ENCODE measurements around the gene SLC16A12. TPM values are rescaled to one million over a fixed set of nuclear protein-coding genes. Genes with fewer than 3 reads are reported as not detected.

SLC16A12 gene
- total and polyA plus RNA-seq, 2 of the 13 experiments (the other 11 are each of a cell fraction or from before 2014, with no cell fraction given): 0.02 TPM; not detected in 1

GRCh38 chr10:89469517-89469916, 65.9 kb downstream of the SLC16A12 start:
- Histone ChIP-seq H2AFZ (ENCODE audit: low read length) (no peak overlapping the region), H3K27ac (ENCODE audit: extremely low read length, insufficient read depth, low read length) (no peak overlapping the region), H3K27me3 (ENCODE audit: control insufficient read depth in 1 of 2, insufficient read depth in 2 of 2, low read length in 2 of 2) (no peaks in the 10 kb centered on the region; a peak in 1 of 5 replicates), H3K9me3 (ENCODE audit: low read length) (no peaks in the 10 kb centered on the region), H3K4me3 (replicated peaks in 1 of 3; ENCODE audit: insufficient read depth in 1 of 3, low read depth in 2 of 3, low read length in 3 of 3) (no peak overlapping the region), H3K36me3 (replicated peaks in 1 of 2; ENCODE audit: control insufficient read depth in 1 of 2, insufficient read depth in 2 of 2, low read length in 2 of 2) (no peaks in the 10 kb centered on the region), H4K20me1 (ENCODE audit: insufficient read depth, low read length) (no peaks in the 10 kb centered on the region), H3K9ac (ENCODE audit: insufficient read depth, low read depth, low read length) (no peak overlapping the region), H3K79me2 (ENCODE audit: insufficient read depth, low read length) (no peaks in the 10 kb centered on the region), H3K4me2 (ENCODE audit: low read depth, low read length) (no peak overlapping the region), H3K4me1 (ENCODE audit: insufficient read depth, low read length) (peaks cover 36% of the 10 kb centered on the region)
- FAIRE-seq (no peak), DNase-seq (ENCODE audit: low spot score) (no peak), ATAC-seq (no peak)
- CTCF ChIA-PET (ENCODE audit: low intra/inter-chr PET ratio, low total read pairs): no interaction called here
- BruUV-seq (replicated peaks): no TSS peak
- intact Hi-C loops (cut with micrococcal nuclease; ENCODE audit: unreplicated experiment) (no loop called here), in situ Hi-C loops (cut with HindIII; ENCODE audit: extremely low pct_ligation_motif_present, low pct_unique_long_range_greater_than_20kb) (no loop called here)
- POLR2A ChIA-PET: no interaction called here
- TF ChIP-seq ZNF747 (CRISPR knock-in tag; IDR thresholded peaks at IDR 0.05; ENCODE audit: borderline replicate concordance) (no peak), SKI (IDR thresholded peaks at IDR 0.05; ENCODE audit: partially characterized antibody) (no peak), TEF (CRISPR knock-in tag; IDR thresholded peaks at IDR 0.05) (no peak), TOE1 (CRISPR knock-in tag; IDR thresholded peaks at IDR 0.05) (no peak)

GRCh38 chr10:89468191-89468965, 67.0 kb downstream of the SLC16A12 start:
- no peak overlapping the region for H3K27ac ChIP-seq (ENCODE audit: extremely low read length, insufficient read depth, low read length)
- in situ Hi-C loops (cut with HindIII; ENCODE audit: extremely low pct_ligation_motif_present, low pct_unique_long_range_greater_than_20kb) (no loop called here), intact Hi-C loops (cut with micrococcal nuclease; ENCODE audit: unreplicated experiment) (no loop called here)
- BruUV-seq (replicated peaks): no TSS peak
- no peaks in the 10 kb centered on the region for H3K9me3 ChIP-seq (ENCODE audit: low read length)
- H3K27me3 ChIP-seq (ENCODE audit: control insufficient read depth in 1 of 2, insufficient read depth in 2 of 2, low read length in 2 of 2): no peaks in the 10 kb centered on the region; a peak in 1 of 5 replicates
- ATAC-seq: no peak
- H3K4me1 ChIP-seq (ENCODE audit: insufficient read depth, low read length): peaks cover 25% of the 10 kb centered on the region
- TF ChIP-seq SATB2 (CRISPR knock-in tag; IDR thresholded peaks at IDR 0.05): no peak
- TF ChIP-seq MBNL3 (CRISPR knock-in tag; conservative IDR thresholded peaks at IDR 0.05): no peak
- TF ChIP-seq NR3C1 (CRISPR knock-in tag; IDR thresholded peaks at IDR 0.05): no peak
- no peak for TF ChIP-seq ZBTB8A (CRISPR knock-in tag; IDR thresholded peaks at IDR 0.05; ENCODE audit: borderline replicate concordance, low read depth)
- no peak for TF ChIP-seq FLYWCH1 (CRISPR knock-in tag; IDR thresholded peaks at IDR 0.05)
- TF ChIP-seq SP1 (IDR thresholded peaks at IDR 0.05): no peak
- no peak for TF ChIP-seq SP1 (CRISPR knock-in tag; IDR thresholded peaks at IDR 0.05)
- no peak for TF ChIP-seq PBX3 (CRISPR knock-in tag; IDR thresholded peaks at IDR 0.05; ENCODE audit: borderline replicate concordance)
- no peaks in the 10 kb centered on the region for H4K20me1 ChIP-seq (ENCODE audit: insufficient read depth, low read length)
- no peak for DNase-seq (ENCODE audit: low spot score)
- H3K9ac ChIP-seq (ENCODE audit: insufficient read depth, low read depth, low read length): no peak overlapping the region
- ChIA-PET CTCF (ENCODE audit: low intra/inter-chr PET ratio, low total read pairs) (no interaction called here), POLR2A (no interaction called here)
- H3K4me3 ChIP-seq (replicated peaks in 1 of 3; ENCODE audit: insufficient read depth in 1 of 3, low read depth in 2 of 3, low read length in 3 of 3): no peak overlapping the region
- no peaks in the 10 kb centered on the region for H3K36me3 ChIP-seq (replicated peaks in 1 of 2; ENCODE audit: control insufficient read depth in 1 of 2, insufficient read depth in 2 of 2, low read length in 2 of 2)
- FAIRE-seq: no peak
- no peak overlapping the region for H3K4me2 ChIP-seq (ENCODE audit: low read depth, low read length)
- 17% methylated on average over 9 of the region's 9 CpGs for WGBS (ENCODE audit: low lambda C conversion rate)
- no peaks in the 10 kb centered on the region for H3K79me2 ChIP-seq (ENCODE audit: insufficient read depth, low read length)
- no peak overlapping the region for H2AFZ ChIP-seq (ENCODE audit: low read length)
